Mammary epithelial cell (primary cell): ENCODE measurements around the gene NXN.

Experiments used
- CTCF ChIP-seq, 2 donors: IDR thresholded peaks in 1 of 2; conservative IDR thresholded peaks in 1 of 2; 2 replicates each; pipeline ENCODE4 v1.5.1; 2011 to 2012; ENCODE audit warnings: inconsistent platforms in 2 of 2, low read length in 2 of 2, mild to moderate bottlenecking in 2 of 2, control low read depth in 1 of 2, low read depth in 1 of 2; ENCODE audit not compliant: insufficient read depth in 1 of 2; ENCODE audit errors: extremely low read depth in 1 of 2
- EZH2 ChIP-seq: IDR thresholded peaks from 2 replicates; pipeline ENCODE4 v1.6.1; 2012; ENCODE audit warnings: low read length, inconsistent platforms, borderline replicate concordance

GRCh38 chr17:1006054-1006453, 26.5 kb upstream of the NXN start:
- TF ChIP-seq CTCF (conservative IDR thresholded peaks at IDR 0.05 in 1 of 2, IDR thresholded peaks at IDR 0.05 in 1 of 2; ENCODE audit: extremely low read depth in 1 of 2, insufficient read depth in 1 of 2, low read depth in 1 of 2, low read length in 2 of 2) = no peak
- TF ChIP-seq EZH2 = no peak
